AG04450 (cell line): ENCODE data around the gene B3GALT4. TPM values are rescaled to one million over a fixed set of nuclear protein-coding genes. Genes with fewer than 3 reads are reported as not detected.
"Not testable (repeated sequence)": the region's sequence is repeated elsewhere in the genome, so short reads cannot be mapped to it uniquely, and the experiment has no call there.

ENCODE experiments used
- CTCF ChIA-PET: fragments of 300-600, 350-600 bp; formaldehyde crosslinking; extraction: SDS; loops from one replicate; lab custom pipeline; 2022; ENCODE audit warnings: antibody characterized with exemption, inconsistent platforms; lab: Charles Lee
- POLR2A ChIA-PET: fragments of 350-600 bp; formaldehyde crosslinking; extraction: SDS; loops from one replicate; lab custom pipeline; 2021; ENCODE audit warnings: antibody characterized with exemption, inconsistent platforms; lab: Yijun Ruan, JAX
- DNase-seq: peaks from one replicate; pipeline ENCODE4 v3.0.0-alpha.2; 2011; ENCODE audit warnings: low read depth, low spot score
- H3K27ac ChIP-seq: one replicate; pipeline ENCODE4 v1.5.1; 2012; ENCODE audit warnings: low read depth, low read length, control low read depth
- H3K27me3 ChIP-seq: one replicate; pipeline ENCODE4 v1.6.0; 2012; ENCODE audit warnings: low read length; ENCODE audit not compliant: control insufficient read depth, insufficient read depth
- H3K4me3 ChIP-seq: 2 replicates; pipeline ENCODE4 v1.5.1; 2011; ENCODE audit warnings: mild to moderate bottlenecking, low read depth, low read length, control low read depth
- H3K9me3 ChIP-seq: 2 replicates; pipeline ENCODE4 v1.5.1; 2012; ENCODE audit warnings: low read length; ENCODE audit not compliant: control insufficient read depth, insufficient read depth
- CTCF ChIP-seq: IDR thresholded peaks from 2 replicates; pipeline ENCODE4 v1.5.1; 2011; ENCODE audit warnings: low read depth, low read length, control low read depth, inconsistent platforms
- polyA plus RNA-seq: library from polyadenylated mRNA; depleted of rRNA; stranded (reverse); fragments of >200 nt; gene quantifications from 2 replicates; pipeline ENCODE4 v1.2.3, GENCODE V29; 2011

B3GALT4 gene
- polyA plus RNA-seq, 1 experiment, result 1.1 TPM

- CTCF ChIA-PET, result no interaction called here
- Histone ChIP-seq H3K27me3 (no peaks in the 10 kb centered on the region), H3K9me3 (no peaks in the 10 kb centered on the region), H3K4me3 (no peak overlapping the region), H3K27ac (no peak overlapping the region)
- DNase-seq, result no peak
- no peak for TF ChIP-seq CTCF
- POLR2A ChIA-PET, result interaction anchor here (0.7 kb wide), 1 partner anchor 19 kb away, joined by 10 read pairs; the partner anchor contains the start of gene RPS18
Observed at GRCh38 chr6:33252759-33253158, 24.2 kb upstream of the B3GALT4 start.

GRCh38 chr6:33254591-33254990, 22.3 kb upstream of the B3GALT4 start:
- no peak for DNase-seq
- ChIA-PET POLR2A (interaction anchor here (0.6 to 1.6 kb wide), 3 partner anchors 17 to 1759 kb away, joined by 3 to 6 read pairs (median 3); partner anchors contain the start of genes RPS18 and VPS52), CTCF (interaction anchor here (0.8 kb wide), 1 partner anchor 270 kb away, joined by 4 read pairs; no protein-coding TSS in a partner anchor)
- Histone ChIP-seq H3K4me3 (no peak overlapping the region), H3K9me3 (no peaks in the 10 kb centered on the region), H3K27ac (no peak overlapping the region), H3K27me3 (no peaks in the 10 kb centered on the region)
- no peak for TF ChIP-seq CTCF

DNA sequence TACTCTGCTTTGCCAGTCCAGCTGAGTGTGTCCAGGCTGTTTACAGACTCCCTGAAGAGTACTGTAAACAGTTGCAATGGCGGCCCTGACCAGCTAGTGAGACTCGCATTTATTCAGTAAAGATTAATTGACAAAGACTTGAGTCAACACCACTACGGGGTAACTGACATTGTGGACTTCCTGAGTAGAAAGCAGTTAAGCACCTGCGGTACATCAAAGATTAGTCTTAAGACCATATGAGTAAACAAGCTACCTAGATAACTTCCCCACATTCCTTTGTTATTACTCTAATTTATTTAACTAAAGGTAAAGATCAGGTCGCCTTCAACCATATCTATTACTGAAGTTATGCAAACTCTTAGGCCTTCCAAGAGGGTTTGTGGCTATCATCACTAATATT, 17.9 kb upstream of the B3GALT4 start:
- Histone ChIP-seq H3K9me3 (no peaks in the 10 kb centered on the region), H3K4me3 (no peak overlapping the region), H3K27ac (no peak overlapping the region), H3K27me3 (no peaks in the 10 kb centered on the region)
- TF ChIP-seq CTCF, result no peak
- CTCF ChIA-PET, result no interaction called here
- DNase-seq, result no peak
- POLR2A ChIA-PET, result interaction anchor here (1.9 kb wide), 1 partner anchor 13 kb away, joined by 5 read pairs; the partner anchor contains the start of genes RPS18 and VPS52

DNA sequence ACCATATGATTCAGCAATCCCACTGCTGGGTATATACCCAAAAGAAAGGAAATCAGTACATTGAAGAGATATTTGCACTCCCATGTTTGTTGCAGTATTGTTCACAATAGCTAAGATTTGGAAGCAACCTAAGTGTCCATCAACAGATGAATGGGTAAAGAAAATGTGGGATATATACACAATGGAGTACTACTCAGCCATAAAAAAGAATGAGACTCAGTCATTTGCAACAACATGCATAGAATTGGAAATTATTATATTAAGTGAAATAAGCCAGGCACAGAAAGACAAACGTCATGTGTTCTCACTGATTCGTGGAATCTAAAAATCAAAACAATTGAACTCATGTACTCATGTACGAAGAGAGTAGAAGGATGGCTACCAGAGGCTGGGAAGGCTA, 14.4 kb upstream of the B3GALT4 start:
- H3K4me3 ChIP-seq, H3K27me3 ChIP-seq, H3K9me3 ChIP-seq, H3K27ac ChIP-seq, POLR2A ChIA-PET, DNase-seq: not testable (repeated sequence)
- CTCF ChIA-PET, result interaction anchor here (0.9 to 2.4 kb wide), 2 partner anchors 14 to 248 kb away, joined by 3 to 10 read pairs; no protein-coding TSS in a partner anchor

GRCh38 chr6:33264015-33264414, 12.9 kb upstream of the B3GALT4 start:
- Histone ChIP-seq H3K4me3 (no peak overlapping the region), H3K27me3 (no peaks in the 10 kb centered on the region), H3K27ac (no peak overlapping the region), H3K9me3 (no peaks in the 10 kb centered on the region)
- TF ChIP-seq CTCF, result no peak
- DNase-seq, result no peak
- POLR2A ChIA-PET, result no interaction called here
- CTCF ChIA-PET, result no interaction called here
